Activated T-cell treated with anti-CD3 and anti-CD28 coated beads, Interleukin-2, amount 50 U/mL, for 72 hours (primary cell): ENCODE data around the gene ABCC4. TPM values are rescaled to one million over a fixed set of nuclear protein-coding genes. Genes with fewer than 3 reads are reported as not detected.

ENCODE experiments used
- ATAC-seq, 2 donors: fragments of 150-1000 bp; cut with Tn5 transposase; replicated peaks in 1 of 2; 2 replicates each; pipeline ENCODE4 v1.10.0; 2021; ENCODE audit warnings: moderate library complexity in 2 of 2, mild to moderate bottlenecking in 1 of 2
- DNase-seq, 2 donors: peaks; one replicate each; pipeline ENCODE4 v3.0.0; 2021 to 2022; ENCODE audit warnings: mixed read lengths in 1 of 2
- H3K27ac Mint-ChIP-seq: one replicate; pipeline ENCODE4 v1.8.0; 2022; ENCODE audit warnings: mild to moderate bottlenecking, moderate library complexity, mixed read lengths
- H3K27me3 Mint-ChIP-seq: one replicate; pipeline ENCODE4 v1.8.0; 2022; ENCODE audit warnings: low read depth, mixed read lengths
- H3K36me3 Mint-ChIP-seq, 2 donors: one replicate each; pipeline ENCODE4 v1.8.0; 2022; ENCODE audit warnings: mixed read lengths in 2 of 2, mild to moderate bottlenecking in 1 of 2; ENCODE audit not compliant: insufficient read depth in 2 of 2
- H3K4me1 Mint-ChIP-seq: one replicate; pipeline ENCODE4 v1.8.0; 2022; ENCODE audit warnings: low read depth, mixed read lengths
- H3K4me3 Mint-ChIP-seq, 2 donors: one replicate each; pipeline ENCODE4 v1.8.0; 2022; ENCODE audit warnings: mild to moderate bottlenecking in 2 of 2, mixed read lengths in 2 of 2, moderate library complexity in 2 of 2
- H3K9me3 Mint-ChIP-seq, 2 donors: one replicate each; pipeline ENCODE4 v1.8.0; 2022; ENCODE audit warnings: mixed read lengths in 2 of 2
- total RNA-seq, 2 donors: library from RNA; stranded (reverse); gene quantifications; one replicate each; pipeline ENCODE4 v1.2.3, GENCODE V29; 2022

ABCC4 gene
- total RNA-seq, 2 donors from 2014 or later: 8.6 to 10.0 TPM

DNA sequence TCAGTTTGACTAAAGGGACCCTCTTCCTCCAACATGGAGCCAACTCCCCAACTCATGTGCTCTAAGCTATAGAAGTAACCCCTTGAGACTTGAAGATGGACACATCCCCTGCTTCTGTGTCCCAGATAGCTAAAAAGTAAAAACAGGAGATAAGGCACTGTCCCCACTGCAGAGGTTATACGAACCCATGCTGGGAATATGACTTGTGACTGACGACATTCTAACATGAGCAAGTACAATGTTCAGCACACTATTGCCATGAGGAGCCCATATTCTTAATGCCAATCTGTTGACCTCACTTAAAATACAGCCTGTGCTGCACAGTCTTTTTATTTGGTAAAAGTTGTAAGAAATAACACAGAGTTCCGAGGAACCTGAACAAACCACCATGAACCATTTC lies 71.4 kb downstream of the ABCC4 start:
- ATAC-seq (no peak), DNase-seq (no peak)
- Mint-ChIP-seq H3K4me3 (no peak overlapping the region), H3K9me3 (no peaks in the 10 kb centered on the region), H3K27ac (no peak overlapping the region), H3K4me1 (peaks cover 15% of the 10 kb centered on the region), H3K36me3 (no peaks in the 10 kb centered on the region), H3K27me3 (no peaks in the 10 kb centered on the region)

- H3K4me1 Mint-ChIP-seq: peaks cover 15% of the 10 kb centered on the region
- DNase-seq (no peak), ATAC-seq (no peak)
- no peak overlapping the region for H3K27ac Mint-ChIP-seq
- peaks cover 0 to 1% of the 10 kb centered on the region in 2 donors for H3K36me3 Mint-ChIP-seq
- H3K27me3 Mint-ChIP-seq: no peaks in the 10 kb centered on the region
- H3K9me3 Mint-ChIP-seq: no peaks in the 10 kb centered on the region
- no peak overlapping the region for H3K4me3 Mint-ChIP-seq
Observed at GRCh38 chr13:95228130-95228529, 73.1 kb downstream of the ABCC4 start.

DNA sequence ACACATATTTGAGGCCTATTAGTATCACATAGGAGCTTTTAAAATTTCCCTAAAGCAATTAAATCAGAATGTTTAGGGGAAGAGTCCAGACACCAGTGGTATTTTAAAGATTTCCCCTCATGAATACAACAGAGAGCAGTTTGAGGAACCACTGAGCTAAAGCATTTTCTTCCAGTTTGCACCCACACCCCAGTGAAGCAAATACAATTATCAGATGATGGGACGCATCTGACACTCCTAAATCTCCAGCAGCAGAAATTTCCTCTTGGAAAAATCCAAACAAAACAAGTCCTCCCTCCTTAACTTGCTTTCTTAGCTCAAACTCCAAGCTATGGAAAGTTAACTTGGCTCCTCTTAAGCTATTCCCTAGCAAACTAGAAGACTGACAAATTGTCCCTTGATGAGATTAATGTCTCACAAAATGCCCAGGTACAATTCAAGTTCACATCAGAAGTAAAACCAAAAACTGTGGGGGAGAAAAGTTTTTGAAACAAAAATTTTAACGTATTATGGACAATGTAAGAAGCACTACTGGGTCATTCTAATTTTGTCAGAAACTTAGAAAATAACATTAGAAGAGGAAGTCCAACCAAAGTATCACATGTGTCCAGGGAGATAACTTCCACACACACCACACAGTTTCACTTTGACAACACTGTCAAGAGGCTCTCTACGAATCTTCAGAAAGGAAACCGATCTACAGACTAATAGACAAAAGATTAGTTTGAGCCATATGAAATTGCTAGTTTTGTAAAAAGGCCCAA lies 74.1 kb downstream of the ABCC4 start:
- ATAC-seq: no peak
- Mint-ChIP-seq H3K27ac (no peak overlapping the region), H3K4me3 (no peak overlapping the region), H3K36me3 (peaks cover 0 to 1% of the 10 kb centered on the region in 2 donors), H3K27me3 (no peaks in the 10 kb centered on the region), H3K9me3 (no peaks in the 10 kb centered on the region), H3K4me1 (peaks cover 15% of the 10 kb centered on the region)
- no peak for DNase-seq

DNA sequence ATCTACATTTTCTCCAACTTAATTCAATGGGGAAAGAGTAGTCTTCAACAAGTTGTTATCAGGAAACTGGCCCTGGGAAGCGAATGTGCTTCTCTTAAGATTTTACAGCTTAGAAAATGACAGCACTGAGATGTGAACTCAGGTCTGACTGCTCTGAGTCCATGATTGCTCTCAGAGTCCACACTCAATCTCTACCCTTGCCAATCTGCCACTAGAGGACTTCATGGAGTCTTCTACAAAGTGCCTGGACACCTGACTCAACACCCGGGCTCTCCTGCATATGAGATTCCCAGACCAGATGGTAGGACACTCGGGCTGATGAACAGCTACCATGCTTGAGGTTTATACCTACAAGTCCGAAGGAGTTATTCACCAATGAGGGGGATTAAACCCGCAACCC lies 74.8 kb downstream of the ABCC4 start:
- Mint-ChIP-seq H3K4me1 (peaks cover 15% of the 10 kb centered on the region), H3K4me3 (no peak overlapping the region), H3K36me3 (peaks cover 0 to 1% of the 10 kb centered on the region in 2 donors), H3K9me3 (no peaks in the 10 kb centered on the region), H3K27ac (no peak overlapping the region), H3K27me3 (no peaks in the 10 kb centered on the region)
- DNase-seq (no peak), ATAC-seq (no peak)

GRCh38 chr13:95226050-95226449 lies 75.2 kb downstream of the ABCC4 start:
- Mint-ChIP-seq H3K9me3 (no peaks in the 10 kb centered on the region), H3K36me3 (peaks cover 0 to 1% of the 10 kb centered on the region in 2 donors), H3K4me1 (peaks cover 15% of the 10 kb centered on the region), H3K27me3 (no peaks in the 10 kb centered on the region), H3K27ac (no peak overlapping the region), H3K4me3 (no peak overlapping the region)
- DNase-seq: no peak
- ATAC-seq: no peak

GRCh38 chr13:95224064-95224463 lies 77.2 kb downstream of the ABCC4 start:
- ATAC-seq (no peak), DNase-seq (no peak)
- H3K27me3 Mint-ChIP-seq: no peaks in the 10 kb centered on the region
- H3K4me3 Mint-ChIP-seq: no peak overlapping the region
- H3K36me3 Mint-ChIP-seq: peaks cover 0 to 1% of the 10 kb centered on the region in 2 donors
- no peak overlapping the region for H3K27ac Mint-ChIP-seq
- peaks cover 15% of the 10 kb centered on the region for H3K4me1 Mint-ChIP-seq
- H3K9me3 Mint-ChIP-seq: no peaks in the 10 kb centered on the region

DNA sequence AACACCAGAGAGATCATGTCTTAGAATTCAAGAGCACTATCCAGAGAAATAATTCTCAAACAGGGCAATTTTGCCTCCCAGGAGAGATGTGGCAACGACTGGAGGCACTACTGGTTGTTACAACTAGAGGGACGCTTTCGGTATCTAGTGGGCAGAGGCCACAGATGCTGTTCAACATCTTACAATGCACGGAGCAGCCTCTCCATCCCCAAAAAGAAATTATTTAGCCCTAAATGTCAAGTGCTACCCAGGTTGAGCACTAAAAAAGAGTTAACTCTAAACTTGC lies 78.6 kb downstream of the ABCC4 start:
- Mint-ChIP-seq H3K36me3 (peaks cover 0 to 1% of the 10 kb centered on the region in 2 donors), H3K4me3 (no peak overlapping the region)
- ATAC-seq: no peak

DNA sequence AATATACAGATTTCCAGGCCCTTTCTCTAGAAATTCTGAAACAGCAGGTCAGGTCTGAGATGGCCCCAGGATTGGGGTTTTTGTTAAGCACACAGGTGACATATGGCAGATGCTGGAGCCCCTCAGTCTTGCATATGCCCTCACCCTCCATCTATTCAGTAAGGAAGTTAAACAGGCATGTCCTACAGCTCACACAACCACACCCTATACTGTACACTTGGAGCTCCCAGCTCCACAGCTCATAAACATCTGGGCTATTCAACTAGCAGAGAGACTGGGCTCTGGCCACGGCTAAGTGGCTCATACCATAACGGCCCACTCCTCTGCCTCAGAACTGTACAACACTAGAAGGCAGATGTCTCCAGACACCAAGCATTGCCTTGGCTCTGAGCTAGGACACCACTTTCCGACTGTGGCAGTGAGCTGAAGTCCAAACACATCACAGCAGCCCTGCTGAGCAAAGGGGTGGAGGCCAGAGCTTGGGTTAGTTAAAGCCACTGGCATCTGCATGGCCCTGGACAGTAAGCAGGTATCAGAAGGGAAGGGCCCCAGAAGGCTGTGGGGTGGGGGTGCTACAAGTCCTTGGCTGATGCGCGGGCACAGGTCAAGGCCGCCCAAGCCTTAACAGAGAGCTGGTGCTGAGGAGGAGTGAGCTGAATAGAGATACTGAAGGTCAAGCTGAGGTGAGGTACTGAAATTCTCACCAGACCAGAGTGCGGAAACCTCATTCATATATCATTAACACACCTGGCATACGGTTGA lies 79.1 kb downstream of the ABCC4 start:
- no peak overlapping the region for H3K4me3 Mint-ChIP-seq
- H3K27me3 Mint-ChIP-seq: no peaks in the 10 kb centered on the region
- H3K36me3 Mint-ChIP-seq: peaks cover 0 to 1% of the 10 kb centered on the region in 2 donors
- no peak overlapping the region for H3K27ac Mint-ChIP-seq
- H3K9me3 Mint-ChIP-seq: no peaks in the 10 kb centered on the region
- DNase-seq (no peak), ATAC-seq (no peak)
- H3K4me1 Mint-ChIP-seq: peaks cover 5% of the 10 kb centered on the region

More for the DNA sequence above, 78.6 kb downstream of the ABCC4 start:
- H3K27me3 Mint-ChIP-seq: no peaks in the 10 kb centered on the region
- no peak overlapping the region for H3K27ac Mint-ChIP-seq
- H3K4me1 Mint-ChIP-seq: peaks cover 10% of the 10 kb centered on the region
- DNase-seq: no peak
- no peaks in the 10 kb centered on the region for H3K9me3 Mint-ChIP-seq

DNA sequence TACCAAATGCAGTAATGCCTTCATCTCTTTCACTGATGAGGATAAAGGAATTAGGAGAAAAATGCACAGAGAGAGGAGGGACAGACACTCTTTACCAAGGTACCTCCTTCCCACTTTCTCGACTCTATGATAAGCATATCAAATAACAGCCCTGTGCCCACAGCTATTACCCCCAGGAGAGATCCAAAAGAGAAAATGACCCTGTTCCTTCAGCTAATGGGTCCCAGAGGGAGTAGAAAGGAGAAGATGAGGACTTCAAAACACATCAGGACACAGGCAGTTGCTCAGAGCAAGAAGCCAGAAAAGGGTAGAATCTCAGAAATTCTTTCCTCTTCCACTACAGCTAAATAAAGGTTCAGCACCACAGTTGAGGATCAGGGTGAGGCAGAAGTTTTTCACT lies 80.6 kb downstream of the ABCC4 start:
- no peaks in the 10 kb centered on the region for H3K27me3 Mint-ChIP-seq
- no peak for ATAC-seq
- peaks cover 0 to 1% of the 10 kb centered on the region in 2 donors for H3K36me3 Mint-ChIP-seq
- no peak overlapping the region for H3K4me3 Mint-ChIP-seq
- no peak overlapping the region for H3K27ac Mint-ChIP-seq
- DNase-seq: no peak
- no peaks in the 10 kb centered on the region for H3K9me3 Mint-ChIP-seq
- H3K4me1 Mint-ChIP-seq: no peaks in the 10 kb centered on the region

DNA sequence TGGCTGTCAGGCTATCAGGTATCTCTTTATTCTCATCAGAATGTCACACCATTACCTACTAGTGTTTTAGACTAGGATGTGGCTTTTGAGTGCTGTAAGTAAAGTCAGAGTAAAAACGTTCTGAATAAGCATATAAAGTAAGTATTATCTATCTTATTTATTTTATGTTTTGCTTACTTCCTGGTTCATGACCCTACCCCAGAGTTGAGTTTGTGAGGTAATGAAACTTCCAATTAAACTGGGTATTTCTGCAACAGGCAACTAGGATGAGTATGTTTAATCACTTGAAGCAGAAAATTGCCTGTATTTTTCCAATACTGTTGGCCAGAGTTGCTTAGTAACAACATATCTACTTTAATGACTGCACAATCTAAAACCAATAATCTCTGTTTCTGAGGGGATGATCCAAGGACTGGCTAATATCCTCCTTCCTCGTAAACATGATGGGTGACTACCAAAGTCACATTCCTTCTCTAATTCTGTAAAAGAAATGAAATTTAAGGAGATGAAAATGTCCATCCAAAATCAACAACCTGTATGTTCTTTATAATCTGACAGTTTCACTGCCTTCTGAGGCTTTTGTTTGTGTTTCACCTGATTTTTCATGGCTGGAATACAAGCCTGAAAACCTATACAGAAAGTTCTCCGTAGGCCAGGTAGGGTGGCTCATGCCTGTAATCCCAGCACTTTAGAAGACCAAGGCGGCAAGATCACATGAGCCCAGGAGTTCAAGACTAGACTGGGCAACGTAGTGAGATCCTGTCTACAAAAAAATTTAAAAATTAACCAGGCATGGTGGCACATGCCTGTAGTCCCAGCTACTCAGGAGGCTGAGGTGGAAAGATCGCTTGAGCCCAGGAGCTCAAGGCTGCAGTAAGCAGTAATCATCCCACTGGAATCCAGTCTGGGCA lies 83.1 kb downstream of the ABCC4 start:
- Mint-ChIP-seq H3K4me1 (no peaks in the 10 kb centered on the region), H3K9me3 (no peaks in the 10 kb centered on the region), H3K27me3 (no peaks in the 10 kb centered on the region), H3K4me3 (no peak overlapping the region), H3K36me3 (peaks cover 0 to 2% of the 10 kb centered on the region in 2 donors), H3K27ac (peak overlapping the region; percentile 48)
- ATAC-seq (no peak), DNase-seq (no peak)

- Mint-ChIP-seq H3K27me3 (no peaks in the 10 kb centered on the region), H3K4me1 (no peaks in the 10 kb centered on the region), H3K4me3 (no peak overlapping the region), H3K27ac (no peak overlapping the region), H3K36me3 (peaks cover 3 to 8% of the 10 kb centered on the region in 2 donors), H3K9me3 (no peaks in the 10 kb centered on the region)
- ATAC-seq (no peak), DNase-seq (no peak)
Observed at GRCh38 chr13:95216182-95216581, 85.1 kb downstream of the ABCC4 start.

GRCh38 chr13:95212983-95213850 lies 88.0 kb downstream of the ABCC4 start:
- no peak overlapping the region for H3K27ac Mint-ChIP-seq
- H3K9me3 Mint-ChIP-seq: no peaks in the 10 kb centered on the region
- no peak for DNase-seq
- H3K27me3 Mint-ChIP-seq: no peaks in the 10 kb centered on the region
- peaks cover 3 to 8% of the 10 kb centered on the region in 2 donors for H3K36me3 Mint-ChIP-seq
- H3K4me3 Mint-ChIP-seq: no peak overlapping the region
- ATAC-seq: no peak
- H3K4me1 Mint-ChIP-seq: no peaks in the 10 kb centered on the region
